Liver (tissue), 9 donors: Measurements from ENCODE around the gene XPR1. TPM values are rescaled to one million over a fixed set of nuclear protein-coding genes. Genes with fewer than 3 reads are reported as not detected.

Source experiments
- DNase-seq: peaks from one replicate; pipeline ENCODE4 v3.0.0-alpha.2; 2017; ENCODE audit warnings: low spot score
- H3K27ac ChIP-seq, 2 donors: one replicate each; pipeline ENCODE4 v1.7.0; 2013; ENCODE audit warnings: inconsistent platforms in 2 of 2, low read length in 2 of 2, control low read depth in 1 of 2, low read depth in 1 of 2, mild to moderate bottlenecking in 1 of 2
- H3K27me3 ChIP-seq, 4 donors: one replicate each; pipeline versions ENCODE4 v1.6.1 to v1.7.0; 2013; ENCODE audit warnings: low read length in 3 of 4, inconsistent platforms in 1 of 4, mild to moderate bottlenecking in 1 of 4, moderate library complexity in 1 of 4; ENCODE audit not compliant: control insufficient read depth in 4 of 4, insufficient read depth in 4 of 4
- H3K36me3 ChIP-seq, 4 donors: one replicate each; pipeline versions ENCODE4 v1.6.1 to v1.7.0; 2013; ENCODE audit warnings: low read length in 3 of 4, mild to moderate bottlenecking in 3 of 4, low read depth in 1 of 4, moderate library complexity in 1 of 4; ENCODE audit not compliant: control insufficient read depth in 4 of 4, insufficient read depth in 3 of 4
- H3K4me1 ChIP-seq, 4 donors: one replicate each; pipeline versions ENCODE4 v1.6.1 to v1.7.0; 2013; ENCODE audit warnings: low read length in 3 of 4, mild to moderate bottlenecking in 3 of 4, moderate library complexity in 1 of 4; ENCODE audit not compliant: control insufficient read depth in 4 of 4, insufficient read depth in 4 of 4
- H3K4me3 ChIP-seq, 3 donors: one replicate each; pipeline versions ENCODE4 v1.6.1 to v1.7.0; 2013; ENCODE audit warnings: low read length in 3 of 3, control low read depth in 1 of 3, low read depth in 1 of 3, mild to moderate bottlenecking in 1 of 3
- H3K9ac ChIP-seq, 2 donors: one replicate each; pipeline ENCODE4 v1.7.0; 2013; ENCODE audit warnings: low read length in 2 of 2, mild to moderate bottlenecking in 2 of 2, moderate library complexity in 2 of 2, control low read depth in 1 of 2, low read depth in 1 of 2
- H3K9me3 ChIP-seq, 4 donors: one replicate each; pipeline versions ENCODE4 v1.6.1 to v1.7.0; 2013; ENCODE audit warnings: low read length in 3 of 4; ENCODE audit not compliant: control insufficient read depth in 4 of 4
- CTCF ChIP-seq: fragments of 150-350 bp; IDR thresholded peaks from 2 replicates; pipeline ENCODE4 v1.5.1; 2017; ENCODE audit warnings: improper control_type of control experiment, low read depth, low read length; ENCODE audit not compliant: missing input control
- EGR1 ChIP-seq, 2 donors: IDR thresholded peaks; 2 replicates each; pipeline ENCODE4 v1.6.1; 2016 to 2018; ENCODE audit warnings: antibody characterized with exemption in 2 of 2, low read depth in 2 of 2
- FOXA1 ChIP-seq: IDR thresholded peaks from 2 replicates; pipeline ENCODE4 v1.6.1; 2016; ENCODE audit warnings: antibody characterized with exemption
- FOXA2 ChIP-seq: IDR thresholded peaks from 2 replicates; pipeline ENCODE4 v1.6.1; 2016; ENCODE audit warnings: antibody characterized with exemption
- GABPA ChIP-seq, 2 donors: IDR thresholded peaks in 1 of 2; conservative IDR thresholded peaks in 1 of 2; 2 replicates each; pipeline ENCODE4 v1.6.1; 2016; ENCODE audit warnings: antibody characterized with exemption in 2 of 2, mild to moderate bottlenecking in 1 of 2, moderate library complexity in 1 of 2
- HNF4A ChIP-seq, 2 donors: conservative IDR thresholded peaks; 2 replicates each; pipeline ENCODE4 v1.6.1; 2016; ENCODE audit warnings: antibody characterized with exemption in 2 of 2, mild to moderate bottlenecking in 2 of 2
- HNF4G ChIP-seq: IDR thresholded peaks from 2 replicates; pipeline ENCODE4 v1.6.1; 2016; ENCODE audit warnings: antibody characterized with exemption
- JUND ChIP-seq, 2 donors: IDR thresholded peaks; 2 replicates each; pipeline ENCODE4 v1.6.1; 2016; ENCODE audit warnings: antibody characterized with exemption in 2 of 2
- MAX ChIP-seq: IDR thresholded peaks from 2 replicates; pipeline ENCODE4 v1.6.1; 2016; ENCODE audit warnings: antibody characterized with exemption
- NR2F2 ChIP-seq: IDR thresholded peaks from 2 replicates; pipeline ENCODE4 v1.6.1; 2016; ENCODE audit warnings: antibody characterized with exemption
- RAD21 ChIP-seq, 2 donors: IDR thresholded peaks; 2 replicates each; pipeline ENCODE4 v1.6.1; 2016; ENCODE audit warnings: antibody characterized with exemption in 2 of 2, mild to moderate bottlenecking in 2 of 2
- REST ChIP-seq: IDR thresholded peaks from 2 replicates; pipeline ENCODE4 v1.6.1; 2016; ENCODE audit warnings: antibody characterized with exemption, mild to moderate bottlenecking
- RXRA ChIP-seq, 2 donors: IDR thresholded peaks; 2 replicates each; pipeline ENCODE4 v1.6.1; 2017 to 2018; ENCODE audit warnings: antibody characterized with exemption in 2 of 2, mild to moderate bottlenecking in 1 of 2
- SP1 ChIP-seq: IDR thresholded peaks from 2 replicates; pipeline ENCODE4 v1.6.1; 2018; ENCODE audit warnings: antibody characterized with exemption, mild to moderate bottlenecking
- TAF1 ChIP-seq: conservative IDR thresholded peaks from 2 replicates; pipeline ENCODE4 v1.6.1; 2016; ENCODE audit warnings: antibody characterized with exemption, mild to moderate bottlenecking
- YY1 ChIP-seq: IDR thresholded peaks from 2 replicates; pipeline ENCODE4 v1.6.1; 2016; ENCODE audit warnings: antibody characterized with exemption, mild to moderate bottlenecking
- ZBTB33 ChIP-seq: IDR thresholded peaks from 2 replicates; pipeline ENCODE4 v1.6.1; 2016; ENCODE audit warnings: antibody characterized with exemption
- WGBS: extraction: QIAGEN DNeasy Blood & Tissue Kit; methylation state at CpG from one replicate; pipeline ENCODE4 v1.1.7; 2013; 5-methylcytosine and 5-hydroxymethylcytosine counted together
- polyA plus RNA-seq, 2 donors: library from polyadenylated mRNA; stranded (reverse) in 1 of 2; unstranded in 1 of 2; fragments of 200-250 nt in 1 of 2; fragments of >200 nt in 1 of 2; fragmentation: Nextera tagmentation in 1 of 2; extraction: Ambion mirVana in 1 of 2; gene quantifications; one replicate each; pipeline versions ENCODE4 v1.2.1 to v1.2.3, GENCODE V29; 2013 to 2015
- total RNA-seq, 2 donors: library from RNA; depleted of rRNA; stranded (reverse); fragments of >200 nt; gene quantifications; one replicate each; pipeline ENCODE4 v1.2.3, GENCODE V29; 2014
- donor health status: healthy.
- donor health status: healthy.
- donor health status: healthy.
- donor health status: healthy.
- donor health status: healthy.

Gene XPR1
- total and polyA plus RNA-seq, 4 donors: 1.8 to 14.3 (median 5.9) TPM

- WGBS: 76% methylated on average over 14 of the region's 14 CpGs
- Histone ChIP-seq H3K27ac (no peak overlapping the region), H3K27me3 (no peaks in the 10 kb centered on the region), H3K9me3 (no peaks in the 10 kb centered on the region), H3K4me1 (peaks cover 1 to 11% (median 4%) of the 10 kb centered on the region in 4 donors), H3K36me3 (no peaks in the 10 kb centered on the region), H3K4me3 (no peak overlapping the region), H3K9ac (no peak overlapping the region)
- DNase-seq: peak; percentile 78
- TF ChIP-seq ZBTB33 (no peak), FOXA2 (no peak), YY1 (no peak), GABPA (IDR thresholded peaks at IDR 0.05 in 1 of 2, conservative IDR thresholded peaks at IDR 0.05 in 1 of 2) (no peak), NR2F2 (no peak), FOXA1 (no peak), RXRA (IDR thresholded peaks at IDR 0.05) (no peak), MAX (no peak), HNF4A (conservative IDR thresholded peaks at IDR 0.05) (no peak), TAF1 (no peak), CTCF (no peak), JUND (IDR thresholded peaks at IDR 0.05) (no peak), RAD21 (IDR thresholded peaks at IDR 0.05) (no peak)
These were observed 294.6 kb downstream of the XPR1 start for GRCh38 chr1:180926164-180926981.

- 82% methylated on average over 13 of the region's 13 CpGs for WGBS
- no peaks in the 10 kb centered on the region for H3K36me3 ChIP-seq
- no peaks in the 10 kb centered on the region for H3K27me3 ChIP-seq
- no peak overlapping the region for H3K27ac ChIP-seq
- no peak overlapping the region for H3K9ac ChIP-seq
- DNase-seq: no peak
- H3K4me1 ChIP-seq: peaks cover 1 to 11% (median 4%) of the 10 kb centered on the region in 4 donors
- no peaks in the 10 kb centered on the region for H3K9me3 ChIP-seq
- no peak overlapping the region for H3K4me3 ChIP-seq
- no peak for TF ChIP-seq GABPA (IDR thresholded peaks at IDR 0.05 in 1 of 2, conservative IDR thresholded peaks at IDR 0.05 in 1 of 2)
- no peak for TF ChIP-seq REST
- no peak for TF ChIP-seq YY1
- no peak for TF ChIP-seq HNF4A (conservative IDR thresholded peaks at IDR 0.05)
- no peak for TF ChIP-seq JUND (IDR thresholded peaks at IDR 0.05)
- TF ChIP-seq MAX: no peak
- no peak for TF ChIP-seq CTCF
- TF ChIP-seq SP1: no peak
- no peak for TF ChIP-seq NR2F2
- no peak for TF ChIP-seq HNF4G
- no peak for TF ChIP-seq RXRA (IDR thresholded peaks at IDR 0.05)
- no peak for TF ChIP-seq RAD21 (IDR thresholded peaks at IDR 0.05)
- no peak for TF ChIP-seq FOXA1
- TF ChIP-seq FOXA2: no peak
- no peak for TF ChIP-seq EGR1 (IDR thresholded peaks at IDR 0.05; ENCODE audit: low read depth in 2 of 2)
- TF ChIP-seq ZBTB33: no peak
These were observed 295.5 kb downstream of the XPR1 start for GRCh38 chr1:180927348-180927747.
